Measurements from ENCODE around the gene CRTAC1.
A peak's percentile ranks its signal among the peaks of the same experiment; 100 is the strongest.

CRTAC1 gene

DNA sequence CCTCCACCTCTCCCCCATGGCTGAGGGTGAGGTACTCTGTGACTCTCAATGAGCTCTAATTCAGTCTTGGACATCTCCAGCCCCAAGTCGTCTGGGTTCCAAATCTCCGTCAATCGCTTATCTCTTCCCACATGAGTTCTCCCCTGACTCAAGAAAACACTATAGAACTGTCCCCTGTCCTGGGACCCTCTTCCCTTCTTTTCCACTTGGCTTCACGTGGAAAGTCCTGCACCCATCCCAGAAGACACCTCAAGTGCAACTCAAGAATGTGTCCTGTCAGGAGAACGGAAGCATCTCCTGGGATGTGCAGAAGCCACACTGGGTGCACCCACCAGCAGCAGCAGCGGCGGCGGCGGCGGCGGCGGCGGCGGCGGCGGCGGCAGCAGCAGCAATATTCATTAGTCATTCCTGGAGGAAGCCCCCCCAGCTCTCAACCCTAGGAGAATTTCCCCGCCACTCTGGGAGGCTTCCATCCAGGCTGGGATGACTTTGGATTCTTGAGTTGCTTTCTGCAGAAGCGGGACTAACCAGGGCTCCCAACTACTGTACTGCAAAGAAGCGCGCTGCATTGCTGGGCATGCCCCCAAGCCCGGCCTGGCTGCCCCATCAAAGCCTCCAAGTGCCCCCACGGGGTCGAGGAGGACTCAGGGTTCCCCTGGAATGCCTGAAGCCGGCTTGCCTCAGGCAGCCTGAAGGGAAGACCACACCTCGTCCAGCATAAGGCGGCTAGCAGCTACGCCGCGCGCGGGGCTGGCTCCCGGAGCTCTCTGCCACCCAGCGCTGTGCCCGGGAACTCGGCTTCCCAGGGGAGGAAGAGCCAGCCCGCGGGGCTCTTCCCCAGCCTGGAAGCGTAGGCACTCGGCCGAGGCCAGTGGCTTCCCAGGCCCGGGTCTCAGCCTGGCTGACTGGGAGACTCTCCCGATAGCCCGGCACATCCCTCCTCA lies 1.0 kb downstream of the CRTAC1 start:
- no peak for DNase-seq (ENCODE audit: low read depth)

GRCh38 chr10:98028168-98028770 lies 2.2 kb downstream of the CRTAC1 start:
- peak; percentile 21 for DNase-seq (ENCODE audit: low read depth)

DNA sequence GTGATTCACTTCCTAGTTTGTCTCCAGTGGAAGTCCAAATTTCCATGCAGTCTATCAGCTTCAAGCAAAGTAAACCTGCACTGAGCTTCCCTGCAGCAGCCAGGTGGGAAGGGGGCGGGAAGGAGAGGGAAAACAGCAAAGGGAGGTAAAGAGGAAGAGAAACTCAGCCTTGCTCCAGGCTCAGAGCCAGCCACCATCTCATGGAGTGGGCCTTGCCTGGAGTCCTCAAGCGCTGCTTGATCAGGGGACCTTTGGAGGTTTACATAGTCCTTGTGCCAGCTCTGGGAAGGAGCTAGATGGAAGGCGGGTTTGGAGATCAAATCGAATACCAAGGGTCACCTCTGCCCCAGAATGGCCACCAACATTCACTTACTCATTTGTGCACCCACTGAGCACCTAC lies 7.4 kb downstream of the CRTAC1 start:
- DNase-seq (ENCODE audit: low read depth), result no peak

- DNase-seq (ENCODE audit: low read depth), result no peak
Observed at GRCh38 chr10:98020784-98021183, 9.6 kb downstream of the CRTAC1 start.

GRCh38 chr10:98020254-98020653 lies 10.2 kb downstream of the CRTAC1 start:
- no peak for DNase-seq (ENCODE audit: low read depth)

DNA sequence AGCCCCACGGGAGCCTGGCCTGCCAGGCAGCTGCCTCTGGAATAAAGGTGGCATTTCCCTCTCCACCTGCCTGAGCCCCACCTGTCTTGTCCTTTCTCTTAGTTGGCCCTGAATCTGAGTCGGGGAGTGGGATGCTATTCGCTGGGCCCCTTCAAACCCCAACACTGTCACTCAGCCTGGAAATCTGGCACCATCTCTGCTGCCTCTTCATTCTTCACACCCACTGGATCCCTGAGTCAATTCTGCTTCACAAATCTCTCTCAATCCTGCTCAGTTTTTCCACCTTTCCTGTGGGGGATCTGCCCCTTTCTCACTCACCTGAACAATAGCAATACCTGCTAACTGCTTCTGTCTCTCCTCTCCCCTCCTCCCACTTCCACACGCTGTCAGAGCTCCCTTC lies 10.6 kb downstream of the CRTAC1 start:
- no peak for DNase-seq (ENCODE audit: low read depth)

GRCh38 chr10:98016772-98017475 lies 13.5 kb downstream of the CRTAC1 start:
- no peak for DNase-seq (ENCODE audit: low read depth)

GRCh38 chr10:98013776-98014175 lies 16.6 kb downstream of the CRTAC1 start:
- no peak for DNase-seq (ENCODE audit: low read depth)

- DNase-seq (ENCODE audit: low read depth), result no peak
Observed at GRCh38 chr10:98013122-98013521, 17.3 kb downstream of the CRTAC1 start.

DNA sequence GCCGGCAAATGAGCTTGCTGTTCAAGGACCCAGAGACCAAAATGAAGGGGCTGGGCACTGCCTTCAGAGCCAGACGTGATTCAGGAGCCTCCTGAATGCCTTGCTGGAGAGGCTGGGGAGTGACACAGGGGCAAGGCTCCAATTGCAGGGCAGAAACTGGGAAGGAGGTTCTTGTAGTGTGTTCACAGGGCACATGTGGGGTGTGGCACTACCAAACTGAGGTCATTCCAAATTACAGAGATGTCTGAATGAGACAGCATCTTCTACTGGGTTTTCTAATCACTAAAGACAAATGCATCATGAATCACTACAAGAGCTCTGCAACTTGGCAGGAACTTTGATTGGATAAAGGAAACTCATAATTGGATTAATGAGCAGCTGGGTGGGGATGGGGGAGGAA lies 17.8 kb downstream of the CRTAC1 start:
- no peak for DNase-seq (ENCODE audit: low read depth)

DNA sequence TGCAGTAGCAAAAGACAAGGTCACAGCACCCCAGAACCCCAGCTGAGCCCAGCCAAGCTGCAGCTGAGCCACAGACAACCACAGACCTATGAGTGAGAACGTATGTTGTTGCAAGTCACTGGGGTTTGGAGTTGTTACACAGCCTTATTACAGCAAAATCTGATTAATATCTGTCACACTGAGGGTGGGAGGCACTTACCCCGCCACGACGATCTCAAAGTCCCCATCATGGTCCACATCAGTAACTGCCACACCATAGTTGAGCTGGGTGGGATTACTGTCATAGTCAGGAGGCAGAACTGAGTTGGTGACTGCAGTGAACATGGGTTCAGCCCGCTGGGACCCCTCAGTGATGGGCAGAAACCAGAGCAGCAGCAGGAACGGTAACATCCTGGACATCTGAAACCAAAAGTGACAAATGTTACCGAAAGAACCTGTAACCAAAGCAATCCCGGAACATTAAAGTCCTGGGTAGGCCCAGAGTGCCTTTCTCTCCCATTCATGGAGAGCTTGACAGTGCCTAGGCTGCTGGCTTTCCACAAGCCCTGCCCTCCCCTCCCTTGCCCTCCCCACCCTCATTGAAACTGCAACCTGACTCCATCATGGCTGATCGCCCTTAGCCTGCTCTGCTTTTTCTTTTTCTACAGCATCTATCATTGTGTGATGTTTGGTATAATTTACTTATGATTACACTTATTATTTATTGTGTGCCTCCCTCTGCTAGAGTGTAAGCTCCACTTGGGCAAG lies 19.3 kb downstream of the CRTAC1 start:
- DNase-seq (ENCODE audit: low read depth), result no peak

GRCh38 chr10:98006266-98006665 lies 24.2 kb downstream of the CRTAC1 start:
- no peak for DNase-seq (ENCODE audit: low read depth)

DNA sequence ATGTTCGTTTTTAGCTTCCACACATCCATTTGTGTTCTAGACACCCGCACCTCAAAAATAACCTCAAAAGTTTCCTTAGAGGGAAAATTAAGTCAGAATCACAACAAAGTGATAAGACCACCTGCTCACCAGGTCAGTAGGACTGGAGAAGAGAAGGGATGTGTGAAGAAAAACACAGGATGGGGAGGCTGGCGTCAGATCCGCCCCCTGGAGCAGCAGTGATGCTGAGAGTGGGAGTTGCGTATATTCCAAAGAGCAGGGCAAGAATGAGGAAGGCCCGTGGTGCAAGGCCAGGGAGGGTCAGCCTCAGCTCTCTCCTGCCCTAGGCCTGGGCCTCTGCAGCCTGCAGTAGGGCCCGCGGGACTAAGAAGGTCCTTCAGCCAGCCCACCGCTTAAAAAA lies 28.7 kb downstream of the CRTAC1 start:
- no peak for DNase-seq (ENCODE audit: low read depth)

DNA sequence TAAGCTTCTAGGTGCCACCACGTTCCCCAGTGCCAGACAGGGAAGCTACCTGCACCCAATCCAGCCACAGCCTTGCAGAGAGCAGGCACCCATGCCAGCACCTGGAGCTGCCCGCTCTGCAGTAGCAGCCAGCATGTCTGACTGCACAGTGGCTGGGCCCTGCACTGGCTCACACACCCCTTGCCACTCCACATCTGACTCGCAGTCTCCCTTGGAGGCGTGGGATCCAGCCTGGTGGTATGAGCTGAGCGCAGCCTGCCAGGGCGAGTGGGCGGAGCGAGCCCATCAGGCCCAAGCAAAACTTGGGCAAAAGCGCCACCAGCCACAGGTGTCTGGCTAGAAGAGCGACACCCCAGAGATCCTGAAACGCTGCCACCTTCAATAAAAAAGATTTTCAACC lies 30.1 kb downstream of the CRTAC1 start:
- no peak for DNase-seq (ENCODE audit: low read depth)

DNA sequence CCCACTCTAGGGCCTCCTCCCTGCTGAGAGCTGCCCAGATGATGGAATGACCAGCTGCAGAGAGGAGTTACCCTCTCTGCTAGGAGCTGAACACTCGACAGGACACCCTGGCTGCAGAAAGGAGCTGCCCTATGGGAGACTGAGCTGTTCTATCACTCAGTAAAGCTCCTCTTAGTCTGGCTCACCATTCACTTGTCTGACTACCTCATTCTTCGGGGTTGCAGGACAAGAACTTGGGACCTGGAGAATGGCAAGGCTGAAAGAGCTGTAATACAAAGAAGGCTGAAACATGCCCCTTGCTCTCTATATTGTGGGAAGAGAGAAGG lies 30.5 kb downstream of the CRTAC1 start:
- no peak for DNase-seq (ENCODE audit: low read depth)

DNA sequence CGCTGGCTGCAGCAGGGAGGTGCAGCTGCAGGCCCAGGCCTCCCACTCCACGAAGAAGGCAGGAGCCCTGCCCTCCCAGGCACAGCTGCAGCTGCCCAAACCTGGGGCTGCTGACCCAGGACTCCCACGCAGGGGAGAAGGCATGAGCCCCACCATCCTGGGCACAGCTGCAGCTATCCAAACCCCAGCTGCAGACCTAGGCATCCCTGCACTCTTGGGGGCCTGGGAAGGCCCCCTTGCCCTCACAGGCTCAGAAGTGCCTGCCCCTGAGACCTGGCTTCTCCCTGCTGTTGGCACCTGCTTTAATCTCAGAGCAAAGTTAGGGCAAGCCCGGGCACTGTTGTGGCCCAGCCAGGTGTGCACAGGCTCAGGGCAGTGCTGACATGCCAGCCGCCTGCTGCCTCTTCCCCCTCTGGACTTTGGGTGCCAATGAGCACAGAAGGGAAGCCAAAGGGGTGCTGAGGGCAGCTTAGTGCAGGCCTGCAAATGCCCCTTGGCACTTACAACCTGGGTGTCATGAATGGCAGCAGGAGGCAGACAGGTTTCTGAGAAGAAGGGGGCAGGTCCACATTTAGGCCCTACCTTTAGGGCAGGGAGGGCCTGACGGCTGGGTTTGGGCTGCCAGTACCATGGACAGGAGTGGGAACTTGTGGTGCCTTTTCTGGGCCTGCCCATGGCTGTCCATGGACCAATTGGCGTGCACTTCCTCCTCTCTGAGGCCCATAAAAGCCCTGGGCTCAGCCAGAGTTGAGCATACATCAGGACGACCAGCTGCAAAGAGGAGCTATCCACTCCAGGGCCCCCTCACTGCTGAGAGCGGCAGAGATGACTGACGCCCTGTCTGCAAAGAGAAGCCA lies 31.1 kb downstream of the CRTAC1 start:
- no peak for DNase-seq (ENCODE audit: low read depth)

- no peak for DNase-seq (ENCODE audit: low read depth)
Observed at GRCh38 chr10:97991871-97992270, 38.5 kb downstream of the CRTAC1 start.

- DNase-seq (ENCODE audit: low read depth), result no peak
Observed at GRCh38 chr10:97981816-97982215, 48.6 kb downstream of the CRTAC1 start.

- no peak for DNase-seq (ENCODE audit: low read depth)
Observed at GRCh38 chr10:97977673-97978072, 52.7 kb downstream of the CRTAC1 start.

GRCh38 chr10:97975598-97975997 lies 54.8 kb downstream of the CRTAC1 start:
- DNase-seq (ENCODE audit: low read depth), result no peak
